ENCODE results near the gene GSTA4. TPM values are rescaled to one million over a fixed set of nuclear protein-coding genes. Genes with fewer than 3 reads are reported as not detected.
A peak's percentile ranks its signal among the peaks of the same experiment; 100 is the strongest.
"Not testable (repeated sequence)": the region's sequence is repeated elsewhere in the genome, so short reads cannot be mapped to it uniquely, and the experiment has no call there.

Gene GSTA4
- total and polyA plus RNA-seq, 2 of the 13 experiments (the other 11 are each of a cell fraction or from before 2014, with no cell fraction given), result 34.1 to 53.6 TPM

GRCh38 chr6:53009511-53009910 is 14.4 kb upstream of the GSTA4 start:
- no peak overlapping the region for H3K4me2 ChIP-seq (ENCODE audit: low read depth, low read length)
- in situ Hi-C loops (cut with HindIII; ENCODE audit: extremely low pct_ligation_motif_present, low pct_unique_long_range_greater_than_20kb) (no loop called here), intact Hi-C loops (cut with micrococcal nuclease; ENCODE audit: unreplicated experiment) (no loop called here)
- H3K27me3 ChIP-seq (ENCODE audit: control insufficient read depth in 1 of 2, insufficient read depth in 2 of 2, low read length in 2 of 2), result no peaks in the 10 kb centered on the region
- peaks cover 12% of the 10 kb centered on the region for H3K4me1 ChIP-seq (ENCODE audit: insufficient read depth, low read length)
- H3K9ac ChIP-seq (ENCODE audit: insufficient read depth, low read depth, low read length), result no peak overlapping the region
- no peak overlapping the region for H2AFZ ChIP-seq (ENCODE audit: low read length)
- no peaks in the 10 kb centered on the region for H3K9me3 ChIP-seq (ENCODE audit: low read length)
- FAIRE-seq (no peak), ATAC-seq (no peak), DNase-seq (ENCODE audit: low spot score) (no peak)
- TF ChIP-seq ARHGAP35 (CRISPR knock-in tag; IDR thresholded peaks at IDR 0.05; ENCODE audit: borderline replicate concordance) (no peak), ATF7 (IDR thresholded peaks at IDR 0.05) (peak; percentile 91), ATF7 (CRISPR knock-in tag; IDR thresholded peaks at IDR 0.05) (no peak), CREB1 (IDR thresholded peaks at IDR 0.05) (peak; percentile 70), CREB1 (CRISPR knock-in tag; IDR thresholded peaks at IDR 0.05) (no peak), ARNTL (CRISPR knock-in tag; IDR thresholded peaks at IDR 0.05) (no peak)
- no peaks in the 10 kb centered on the region for H4K20me1 ChIP-seq (ENCODE audit: insufficient read depth, low read length)
- no TSS peak for BruUV-seq (replicated peaks)
- H3K36me3 ChIP-seq (replicated peaks in 1 of 2; ENCODE audit: control insufficient read depth in 1 of 2, insufficient read depth in 2 of 2, low read length in 2 of 2), result peaks cover 37 to 81% of the 10 kb centered on the region in 2 experiments
- no peak overlapping the region for H3K27ac ChIP-seq (ENCODE audit: extremely low read length, insufficient read depth, low read length)
- no peaks in the 10 kb centered on the region for H3K79me2 ChIP-seq (ENCODE audit: insufficient read depth, low read length)
- POLR2A ChIA-PET, result no interaction called here
- CTCF ChIA-PET (ENCODE audit: low intra/inter-chr PET ratio, low total read pairs), result no interaction called here
- WGBS (ENCODE audit: low lambda C conversion rate), result 97% methylated on average over 3 of the region's 3 CpGs
- H3K4me3 ChIP-seq (replicated peaks in 1 of 3; ENCODE audit: insufficient read depth in 1 of 3, low read depth in 2 of 3, low read length in 3 of 3), result no peak overlapping the region

GRCh38 chr6:53009056-53009455 is 14.0 kb upstream of the GSTA4 start:
- H3K79me2 ChIP-seq (ENCODE audit: insufficient read depth, low read length), result no peaks in the 10 kb centered on the region
- no peak overlapping the region for H3K4me2 ChIP-seq (ENCODE audit: low read depth, low read length)
- ChIA-PET CTCF (ENCODE audit: low intra/inter-chr PET ratio, low total read pairs) (no interaction called here), POLR2A (no interaction called here)
- peaks cover 12% of the 10 kb centered on the region for H3K4me1 ChIP-seq (ENCODE audit: insufficient read depth, low read length)
- no peak overlapping the region for H3K4me3 ChIP-seq (replicated peaks in 1 of 3; ENCODE audit: insufficient read depth in 1 of 3, low read depth in 2 of 3, low read length in 3 of 3)
- no peak for FAIRE-seq
- no peak overlapping the region for H3K9ac ChIP-seq (ENCODE audit: insufficient read depth, low read depth, low read length)
- H3K9me3 ChIP-seq (ENCODE audit: low read length), result no peaks in the 10 kb centered on the region
- no peak for TF ChIP-seq ZKSCAN8 (CRISPR knock-in tag; IDR thresholded peaks at IDR 0.05; ENCODE audit: borderline replicate concordance)
- TF ChIP-seq SIX4 (CRISPR knock-in tag; IDR thresholded peaks at IDR 0.05), result no peak
- TF ChIP-seq MED13 (CRISPR knock-in tag; IDR thresholded peaks at IDR 0.05), result no peak
- no peak for ATAC-seq
- DNase-seq (ENCODE audit: low spot score), result no peak
- BruUV-seq (replicated peaks), result no TSS peak
- peaks cover 38 to 76% of the 10 kb centered on the region in 2 experiments for H3K36me3 ChIP-seq (replicated peaks in 1 of 2; ENCODE audit: control insufficient read depth in 1 of 2, insufficient read depth in 2 of 2, low read length in 2 of 2)
- no peak overlapping the region for H2AFZ ChIP-seq (ENCODE audit: low read length)
- intact Hi-C loops (cut with micrococcal nuclease; ENCODE audit: unreplicated experiment) (no loop called here), in situ Hi-C loops (cut with HindIII; ENCODE audit: extremely low pct_ligation_motif_present, low pct_unique_long_range_greater_than_20kb) (no loop called here)
- no peaks in the 10 kb centered on the region for H4K20me1 ChIP-seq (ENCODE audit: insufficient read depth, low read length)
- WGBS (ENCODE audit: low lambda C conversion rate), result 85% methylated on average over 2 of the region's 2 CpGs
- no peak overlapping the region for H3K27ac ChIP-seq (ENCODE audit: extremely low read length, insufficient read depth, low read length)
- no peaks in the 10 kb centered on the region for H3K27me3 ChIP-seq (ENCODE audit: control insufficient read depth in 1 of 2, insufficient read depth in 2 of 2, low read length in 2 of 2)

- H3K36me3 ChIP-seq (replicated peaks in 1 of 2; ENCODE audit: control insufficient read depth in 1 of 2, insufficient read depth in 2 of 2, low read length in 2 of 2), result peaks cover 33 to 68% of the 10 kb centered on the region in 2 experiments
- H3K79me2 ChIP-seq (ENCODE audit: insufficient read depth, low read length); FAIRE-seq; H3K27me3 ChIP-seq (ENCODE audit: control insufficient read depth in 1 of 2, insufficient read depth in 2 of 2, low read length in 2 of 2); H3K27ac ChIP-seq (ENCODE audit: extremely low read length, insufficient read depth, low read length); H3K9ac ChIP-seq (ENCODE audit: insufficient read depth, low read depth, low read length); H3K4me3 ChIP-seq (replicated peaks in 1 of 3; ENCODE audit: insufficient read depth in 1 of 3, low read depth in 2 of 3, low read length in 3 of 3); ATAC-seq; H2AFZ ChIP-seq (ENCODE audit: low read length); CTCF ChIA-PET (ENCODE audit: low intra/inter-chr PET ratio, low total read pairs); in situ Hi-C loops (cut with HindIII; ENCODE audit: extremely low pct_ligation_motif_present, low pct_unique_long_range_greater_than_20kb); intact Hi-C loops (cut with micrococcal nuclease; ENCODE audit: unreplicated experiment); BruUV-seq (replicated peaks); POLR2A ChIA-PET; H3K9me3 ChIP-seq (ENCODE audit: low read length); H3K4me2 ChIP-seq (ENCODE audit: low read depth, low read length); DNase-seq (ENCODE audit: low spot score); H4K20me1 ChIP-seq (ENCODE audit: insufficient read depth, low read length): not testable (repeated sequence)
- 96% methylated on average over 4 of the region's 4 CpGs for WGBS (ENCODE audit: low lambda C conversion rate)
- peaks cover 12% of the 10 kb centered on the region for H3K4me1 ChIP-seq (ENCODE audit: insufficient read depth, low read length)
These were observed 13.2 kb upstream of the GSTA4 start for GRCh38 chr6:53008192-53008687.
